Measurements from ENCODE around the gene TIMM17A.

The TIMM17A gene

GRCh38 chr1:201985355-201985754 lies 30.1 kb downstream of the TIMM17A start:
- DNase-seq: no peak

- DNase-seq: no peak
Observed at GRCh38 chr1:201988601-201989000, 33.3 kb downstream of the TIMM17A start.

- DNase-seq: no peak
Observed at GRCh38 chr1:201989354-201990128, 34.2 kb downstream of the TIMM17A start.

- no peak for DNase-seq
Observed at GRCh38 chr1:201990427-201990826, 35.1 kb downstream of the TIMM17A start.

- DNase-seq: peak; percentile 55
Observed at GRCh38 chr1:201999625-202000238, 44.4 kb downstream of the TIMM17A start.

GRCh38 chr1:202002507-202002906 lies 47.2 kb downstream of the TIMM17A start:
- no peak for DNase-seq

- DNase-seq: no peak
Observed at GRCh38 chr1:202004711-202005110, 49.4 kb downstream of the TIMM17A start.

GRCh38 chr1:202005958-202006357 lies 50.7 kb downstream of the TIMM17A start:
- DNase-seq: no peak

GRCh38 chr1:202007304-202007703 lies 52.0 kb downstream of the TIMM17A start:
- DNase-seq: no peak

- DNase-seq: no peak
Observed at GRCh38 chr1:202007805-202008489, 52.6 kb downstream of the TIMM17A start.

GRCh38 chr1:202009326-202010179 lies 54.2 kb downstream of the TIMM17A start:
- peak; percentile 82 for DNase-seq

- DNase-seq: peak; percentile 97
Observed at GRCh38 chr1:202010180-202011015, 55.1 kb downstream of the TIMM17A start, which contains the start of gene ELF3. ELF3 (plus strand) TSS chr1:202010587; CDS start chr1:202011137, 550 bp downstream.

- no peak for DNase-seq
Observed at GRCh38 chr1:202011994-202012393, 56.7 kb downstream of the TIMM17A start.

GRCh38 chr1:202012544-202013478 lies 57.5 kb downstream of the TIMM17A start:
- no peak for DNase-seq

- DNase-seq: no peak
Observed at GRCh38 chr1:202013603-202014002, 58.3 kb downstream of the TIMM17A start.

GRCh38 chr1:202014060-202014459 lies 58.8 kb downstream of the TIMM17A start:
- no peak for DNase-seq

GRCh38 chr1:202014915-202015661 lies 59.8 kb downstream of the TIMM17A start:
- DNase-seq: no peak

GRCh38 chr1:202015662-202015937 lies 60.3 kb downstream of the TIMM17A start:
- DNase-seq: no peak

- DNase-seq: no peak
Observed at GRCh38 chr1:202016022-202016810, 60.9 kb downstream of the TIMM17A start.

All from NCI-H1436 treated with DMSO at 0.1 percent for 48 hours (cell line).